ENCODE data around the gene RPS21. TPM values are rescaled to one million over a fixed set of nuclear protein-coding genes. Genes with fewer than 3 reads are reported as not detected.

Gene RPS21
- total RNA-seq, 2 donors from 2014 or later, result 1,359 to 1,579 TPM

- Histone ChIP-seq H3K36me3 (no peaks in the 10 kb centered on the region), H3K27ac (no peak overlapping the region), H3K4me1 (no peaks in the 10 kb centered on the region), H3K9ac (ENCODE audit: low read depth in 2 of 2, low read length in 2 of 2) (no peak overlapping the region), H3K9me3 (no peaks in the 10 kb centered on the region), H3K27me3 (no peaks in the 10 kb centered on the region), H3K4me3 (no peak overlapping the region)
- intact Hi-C loops (cut with DNase I), result no loop called here
- DNase-seq, result no peak
- TF ChIP-seq CTCF (IDR thresholded peaks at IDR 0.05), result no peak
Observed at GRCh38 chr20:62344092-62344491, 42.8 kb upstream of the RPS21 start.

DNA sequence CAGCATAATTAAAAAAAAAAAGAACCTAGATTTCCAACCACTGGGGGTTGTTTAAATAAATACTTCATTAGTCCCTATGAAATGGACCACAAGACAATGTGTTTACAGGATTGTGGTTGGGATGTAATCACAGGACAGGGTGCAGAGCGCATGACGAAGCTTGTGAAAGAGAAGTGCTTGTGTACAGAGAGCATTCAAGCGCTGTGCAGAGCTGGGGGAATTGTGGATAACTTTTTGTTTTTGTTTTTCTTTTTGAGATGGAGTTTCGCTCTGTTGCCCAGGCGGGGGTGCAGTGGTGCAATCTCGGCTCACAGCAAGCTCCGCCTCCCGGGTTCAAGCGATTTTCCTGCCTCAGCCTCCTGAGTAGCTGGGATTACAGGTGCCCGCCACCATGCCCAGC is 42.1 kb upstream of the RPS21 start:
- intact Hi-C loops (cut with DNase I), result no loop called here
- H3K9ac ChIP-seq (ENCODE audit: low read depth in 2 of 2, low read length in 2 of 2), result no peak overlapping the region
- no peak overlapping the region for H3K4me3 ChIP-seq
- DNase-seq, result no peak
- no peak overlapping the region for H3K27ac ChIP-seq
- no peaks in the 10 kb centered on the region for H3K36me3 ChIP-seq
- H3K27me3 ChIP-seq, result no peaks in the 10 kb centered on the region
- H3K4me1 ChIP-seq, result no peaks in the 10 kb centered on the region
- TF ChIP-seq CTCF (IDR thresholded peaks at IDR 0.05), result no peak
- H3K9me3 ChIP-seq, result no peaks in the 10 kb centered on the region

- no peak overlapping the region for H3K27ac ChIP-seq
- no peaks in the 10 kb centered on the region for H3K36me3 ChIP-seq
- no peak overlapping the region for H3K9ac ChIP-seq (ENCODE audit: low read depth in 2 of 2, low read length in 2 of 2)
- peaks cover 4% of the 10 kb centered on the region for H3K4me1 ChIP-seq
- no peaks in the 10 kb centered on the region for H3K9me3 ChIP-seq
- no peak for DNase-seq
- intact Hi-C loops (cut with DNase I), result no loop called here
- H3K27me3 ChIP-seq, result no peaks in the 10 kb centered on the region
- no peak for TF ChIP-seq CTCF (IDR thresholded peaks at IDR 0.05)
- no peak overlapping the region for H3K4me3 ChIP-seq
Observed at GRCh38 chr20:62345681-62346370, 41.1 kb upstream of the RPS21 start.

DNA sequence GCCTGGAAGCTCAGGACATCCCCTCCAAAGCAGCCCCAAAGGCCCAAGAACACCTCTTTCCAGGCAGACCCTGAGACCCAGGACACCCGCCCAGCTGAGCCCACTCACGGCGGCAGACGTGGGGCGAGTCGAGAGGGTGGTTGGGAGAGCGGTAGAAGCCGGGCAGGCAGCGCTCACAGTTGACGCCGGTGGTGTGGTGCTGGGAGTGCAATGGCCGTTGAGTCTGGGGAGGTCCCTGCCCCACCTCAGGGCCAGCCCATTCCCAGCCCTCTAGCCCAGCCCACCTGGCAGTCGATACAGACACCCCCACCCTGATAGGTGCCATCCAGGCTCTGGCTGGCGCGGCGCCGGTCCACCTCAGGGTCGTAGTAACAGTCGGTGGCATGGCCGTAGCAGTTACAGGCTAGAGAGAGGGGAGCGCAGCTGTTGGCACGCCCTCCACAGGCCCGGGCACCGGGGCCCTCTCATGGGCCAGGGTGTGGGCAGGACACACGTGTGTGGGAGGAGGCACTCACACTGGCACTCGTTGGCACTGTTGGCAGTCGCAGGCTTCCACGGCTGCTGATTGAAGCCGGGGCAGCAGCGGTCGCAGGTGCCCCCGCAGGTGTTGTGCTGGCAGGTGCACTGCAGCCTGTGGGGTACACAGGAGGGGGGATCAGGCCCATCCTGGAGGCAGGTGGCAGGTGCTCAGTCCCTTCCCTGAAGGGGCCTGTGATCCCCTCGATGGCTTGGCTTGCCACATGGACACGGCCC is 40.3 kb upstream of the RPS21 start:
- TF ChIP-seq CTCF (IDR thresholded peaks at IDR 0.05), result no peak
- DNase-seq, result no peak

GRCh38 chr20:62347151-62347404 is 39.8 kb upstream of the RPS21 start:
- Histone ChIP-seq H3K36me3 (no peaks in the 10 kb centered on the region), H3K4me3 (no peak overlapping the region), H3K4me1 (peaks cover 4% of the 10 kb centered on the region), H3K27ac (no peak overlapping the region), H3K27me3 (no peaks in the 10 kb centered on the region), H3K9me3 (no peaks in the 10 kb centered on the region), H3K9ac (ENCODE audit: low read depth in 2 of 2, low read length in 2 of 2) (no peak overlapping the region)
- no peak for DNase-seq
- intact Hi-C loops (cut with DNase I), result no loop called here
- TF ChIP-seq CTCF (IDR thresholded peaks at IDR 0.05), result no peak

More for the DNA sequence above, 40.3 kb upstream of the RPS21 start:
- H3K27me3 ChIP-seq, result no peaks in the 10 kb centered on the region
- H3K27ac ChIP-seq, result no peak overlapping the region
- intact Hi-C loops (cut with DNase I), result no loop called here
- peaks cover 4% of the 10 kb centered on the region for H3K4me1 ChIP-seq
- no peak overlapping the region for H3K9ac ChIP-seq (ENCODE audit: low read depth in 2 of 2, low read length in 2 of 2)
- H3K4me3 ChIP-seq, result no peak overlapping the region
- H3K9me3 ChIP-seq, result no peaks in the 10 kb centered on the region
- H3K36me3 ChIP-seq, result no peaks in the 10 kb centered on the region
